ENCODE results near the gene RALGPS1. TPM values are rescaled to one million over a fixed set of nuclear protein-coding genes. Genes with fewer than 3 reads are reported as not detected.
"Not testable (repeated sequence)": the region's sequence is repeated elsewhere in the genome, so short reads cannot be mapped to it uniquely, and the experiment has no call there.

Gene RALGPS1
- total RNA-seq, 1 donor: 1.6 TPM

DNA sequence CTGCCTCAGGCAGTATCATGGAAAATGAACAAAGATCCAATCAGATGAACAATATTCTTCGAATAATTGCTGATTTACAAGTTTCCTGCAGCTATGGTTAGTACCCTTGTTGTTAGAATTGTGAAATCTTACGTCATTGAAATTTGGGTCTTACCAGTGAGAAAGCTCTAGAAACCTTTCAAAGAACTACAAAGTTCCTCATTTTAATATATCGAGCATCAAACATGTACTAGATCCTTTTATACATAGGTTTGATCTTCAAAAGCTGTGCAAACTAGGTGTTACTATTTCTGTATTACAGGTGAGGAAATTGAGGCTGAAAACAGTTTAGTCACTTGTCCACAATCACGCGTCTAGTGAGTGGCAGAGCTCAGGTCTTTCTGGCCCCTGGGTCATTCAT lies 251.5 kb downstream of the RALGPS1 start:
- DNase-seq (ENCODE audit: low read depth in 2 of 3, low spot score in 2 of 3): no peak

DNA sequence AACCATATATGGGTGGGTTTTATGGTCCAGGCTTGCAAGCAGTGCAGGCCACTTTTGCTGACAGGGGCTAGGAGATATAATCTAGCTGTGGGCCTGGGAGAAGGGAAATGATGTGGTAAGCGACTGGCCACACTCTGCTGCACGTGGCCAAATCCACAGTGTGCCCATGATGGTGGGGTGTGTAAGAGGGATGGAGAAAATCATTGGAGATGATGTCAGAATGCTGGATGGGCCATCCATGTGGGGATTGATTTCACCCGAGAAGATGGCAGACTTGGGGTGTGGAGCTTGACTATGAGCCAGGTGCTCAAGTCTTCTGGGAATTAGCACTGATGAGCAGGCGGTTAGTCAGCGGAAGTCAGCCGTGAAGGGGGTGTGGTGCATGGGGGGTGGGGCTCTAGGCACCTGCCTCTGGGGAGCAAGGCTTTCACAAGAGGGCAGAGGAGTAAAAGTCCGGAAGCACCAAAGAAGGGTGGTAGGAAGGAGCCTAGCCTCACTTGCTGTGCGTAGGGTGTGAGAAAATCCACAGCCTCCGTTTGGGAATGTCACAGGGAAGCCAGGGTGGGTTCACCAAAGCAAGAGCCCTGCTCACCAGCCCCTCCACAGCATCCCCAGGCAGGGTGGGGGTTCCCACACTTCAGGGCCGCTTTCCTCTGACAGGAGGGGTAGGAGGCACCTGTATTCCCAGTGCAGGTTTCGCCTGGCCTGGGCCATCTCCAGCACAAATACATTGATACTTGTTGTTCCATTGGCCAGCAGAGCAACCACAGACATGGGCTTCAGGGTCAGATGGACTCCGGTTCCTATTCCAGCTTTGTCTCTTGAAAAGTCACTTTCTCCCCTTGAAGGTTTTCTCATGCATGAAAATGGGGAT lies 252.3 kb downstream of the RALGPS1 start:
- DNase-seq (ENCODE audit: low read depth in 2 of 3, low spot score in 2 of 3): no peak

DNA sequence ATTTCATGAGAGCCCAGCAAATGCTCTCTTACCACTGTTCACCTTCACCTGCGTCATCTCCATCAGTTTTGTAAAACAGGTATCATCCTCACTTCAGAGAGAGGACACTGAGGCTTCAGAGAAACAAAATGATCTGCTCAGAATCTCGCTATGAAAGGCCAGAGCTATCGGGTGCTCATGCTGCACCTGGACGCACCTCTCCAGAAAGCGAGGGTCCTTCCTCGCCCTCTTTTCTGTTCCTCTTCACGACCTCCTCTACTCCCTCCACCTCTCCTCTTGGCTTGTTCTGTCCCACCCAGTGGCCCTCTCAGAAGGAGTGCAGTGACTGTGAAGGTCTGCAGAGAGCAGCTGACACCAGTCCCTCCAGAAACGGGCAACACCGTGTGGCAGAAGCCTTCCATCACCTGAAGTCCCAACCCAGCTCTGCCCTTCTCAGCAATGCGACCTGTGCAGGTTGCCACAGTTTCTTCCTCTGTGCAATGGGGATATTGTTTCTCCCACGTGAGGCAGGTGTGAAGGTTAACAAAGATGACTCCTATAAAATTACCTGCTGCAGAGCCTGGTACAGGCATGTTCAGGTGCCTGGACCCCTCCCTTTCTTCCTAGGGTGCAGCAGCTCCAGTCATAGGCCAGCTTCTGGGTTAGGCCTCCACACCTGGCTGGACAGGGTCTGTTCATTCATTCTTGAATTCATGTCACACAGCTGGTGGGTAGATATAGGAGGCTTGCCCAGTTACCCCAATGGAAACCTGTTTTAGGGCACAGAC lies 253.2 kb downstream of the RALGPS1 start:
- DNase-seq (ENCODE audit: low read depth in 2 of 3, low spot score in 2 of 3): no peak

DNA sequence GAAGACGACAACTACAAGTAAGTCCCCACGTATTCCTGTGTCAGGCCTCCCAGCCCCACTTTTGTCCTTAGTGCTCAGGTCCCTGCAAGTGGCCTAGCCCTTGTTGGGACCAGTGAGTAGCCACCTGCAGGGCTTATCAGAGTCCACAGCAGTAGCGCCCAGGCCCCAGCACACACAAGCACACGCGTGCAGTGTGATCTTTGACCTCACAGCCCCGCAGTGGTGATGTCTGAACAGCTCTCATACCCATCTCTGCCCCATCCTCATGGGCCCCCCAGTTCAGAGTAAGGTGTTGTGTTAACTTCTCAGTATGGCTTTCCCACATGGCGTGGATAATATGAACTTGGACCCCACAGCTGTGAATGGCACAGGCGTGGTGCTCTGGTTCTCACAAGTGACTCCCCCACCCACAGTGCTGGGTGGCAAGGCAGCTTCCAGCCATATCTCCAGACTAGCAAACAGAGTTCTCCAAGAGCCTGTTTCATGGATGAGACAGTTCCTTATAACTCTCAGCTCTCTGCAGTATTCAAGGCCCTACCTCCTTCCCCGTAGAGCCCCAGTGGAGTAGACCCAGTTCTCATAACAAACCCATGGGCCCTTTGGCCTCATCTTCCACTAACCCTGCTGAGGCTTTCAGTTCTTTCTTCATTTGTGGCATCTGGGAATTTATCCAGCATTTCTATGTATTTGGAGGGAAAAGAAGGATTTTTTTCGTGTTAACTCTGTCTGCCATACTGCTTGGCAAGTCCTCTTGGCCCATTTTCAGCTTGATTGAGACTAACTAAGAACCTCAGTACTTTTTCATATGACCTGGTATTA lies 254.4 kb downstream of the RALGPS1 start:
- DNase-seq (ENCODE audit: low read depth in 2 of 3, low spot score in 2 of 3): no peak

DNA sequence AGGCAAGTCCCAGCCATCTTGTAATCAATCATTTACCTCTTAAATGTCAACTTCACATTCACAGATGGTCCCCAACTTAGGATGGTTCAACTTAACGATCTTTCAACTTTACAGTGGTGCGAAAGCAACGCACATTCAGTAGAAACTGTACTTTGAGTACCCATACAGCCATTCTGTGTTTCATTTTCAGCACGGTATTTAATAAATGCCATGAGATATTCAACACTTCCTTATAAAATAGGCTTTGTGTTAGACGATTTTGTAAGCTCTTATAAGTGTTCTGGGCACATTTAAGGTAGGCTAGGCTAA lies 254.9 kb downstream of the RALGPS1 start:
- no peak for DNase-seq (ENCODE audit: low read depth in 2 of 3, low spot score in 2 of 3)

DNA sequence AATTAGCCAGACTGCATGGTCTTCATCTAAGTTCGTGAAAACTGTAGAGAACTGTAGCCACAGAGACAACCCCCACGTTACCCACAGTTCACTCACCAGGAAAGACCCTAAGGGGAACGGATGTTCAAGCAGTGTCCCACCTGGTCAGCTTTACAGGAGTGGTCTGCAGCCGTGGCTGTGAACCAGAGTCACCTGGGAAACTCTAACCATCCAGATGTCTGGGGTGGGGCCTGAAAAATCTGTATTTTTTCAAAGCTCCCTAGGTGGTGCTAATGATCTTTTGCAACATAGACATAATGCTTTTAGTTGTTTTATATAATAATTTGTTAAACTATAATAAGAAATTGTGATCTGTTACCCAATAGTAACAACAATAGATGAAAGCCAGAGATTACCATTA lies 255.5 kb downstream of the RALGPS1 start:
- no peak for DNase-seq (ENCODE audit: low read depth in 2 of 3, low spot score in 2 of 3)

DNA sequence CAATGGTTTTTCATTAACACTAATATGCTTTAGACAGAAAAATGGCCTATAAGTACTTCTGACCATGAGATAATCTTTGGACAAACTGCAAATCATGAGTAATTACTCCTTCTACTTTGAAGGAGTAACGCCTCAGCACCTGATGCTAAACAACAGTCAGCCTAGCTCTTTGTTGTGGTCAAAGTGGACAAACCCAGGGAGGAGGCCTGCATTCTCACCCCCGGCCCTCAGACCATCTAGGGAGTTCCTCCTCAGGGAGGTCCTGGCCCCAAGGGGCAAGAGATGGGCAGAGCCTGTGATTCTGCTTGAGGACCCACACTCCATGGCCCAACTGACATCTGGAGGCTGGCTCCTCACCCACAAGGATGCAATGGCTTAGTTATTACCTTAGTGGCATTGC lies 256.1 kb downstream of the RALGPS1 start:
- no peak for DNase-seq (ENCODE audit: low read depth in 2 of 3, low spot score in 2 of 3)

DNA sequence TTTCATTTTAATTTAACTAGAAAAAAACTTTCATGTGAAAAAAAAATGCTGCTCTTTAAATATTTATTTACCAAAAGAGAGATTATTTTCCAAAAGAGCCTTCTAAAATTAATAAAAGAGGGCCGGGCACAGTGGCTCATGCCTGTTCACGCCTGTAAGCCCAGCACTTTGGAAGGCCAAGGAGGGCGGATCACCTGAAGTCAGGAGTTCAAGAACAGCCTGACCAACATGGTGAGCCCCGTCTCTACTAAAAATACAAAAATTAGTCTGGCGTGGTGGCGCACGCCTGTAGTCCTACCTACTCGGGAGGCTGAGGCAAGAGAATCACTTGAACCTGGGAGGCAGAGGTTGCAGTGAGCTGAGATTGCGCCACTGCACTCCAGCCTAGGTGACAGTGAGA lies 256.8 kb downstream of the RALGPS1 start:
- not testable (repeated sequence) for DNase-seq (ENCODE audit: low read depth in 2 of 3, low spot score in 2 of 3)

DNA sequence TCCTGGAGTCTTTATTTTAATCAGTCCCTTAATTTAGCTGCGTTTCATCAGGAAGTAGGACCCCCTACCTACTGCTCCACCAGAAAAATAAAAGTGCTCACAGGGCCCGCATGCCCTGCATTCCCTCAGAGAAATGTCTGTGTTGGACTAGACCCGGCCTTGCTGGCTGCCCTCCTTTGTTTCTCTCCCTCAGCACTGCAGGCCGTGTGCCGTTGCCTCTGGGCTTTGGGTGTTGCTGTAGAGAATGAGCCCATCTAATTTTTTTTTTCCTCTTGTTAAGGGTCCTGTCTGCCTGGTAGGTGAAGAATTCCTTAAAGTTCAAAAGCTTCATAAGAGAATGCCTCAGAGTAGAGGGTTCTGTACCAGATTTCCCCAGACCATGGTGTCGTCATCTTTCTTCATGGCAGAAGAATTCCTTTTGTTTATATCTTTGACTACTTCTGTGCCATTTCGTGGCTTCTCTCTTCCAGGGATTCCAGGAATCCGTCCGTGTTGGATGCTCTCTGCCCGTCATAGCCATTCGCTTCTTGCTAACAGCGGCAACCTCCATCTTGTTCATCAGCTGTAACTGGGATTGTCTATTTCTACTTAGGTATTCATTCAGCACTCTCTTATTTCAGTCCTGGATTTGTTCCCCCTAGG lies 257.6 kb downstream of the RALGPS1 start:
- DNase-seq (ENCODE audit: low read depth in 2 of 3, low spot score in 2 of 3): no peak

DNA sequence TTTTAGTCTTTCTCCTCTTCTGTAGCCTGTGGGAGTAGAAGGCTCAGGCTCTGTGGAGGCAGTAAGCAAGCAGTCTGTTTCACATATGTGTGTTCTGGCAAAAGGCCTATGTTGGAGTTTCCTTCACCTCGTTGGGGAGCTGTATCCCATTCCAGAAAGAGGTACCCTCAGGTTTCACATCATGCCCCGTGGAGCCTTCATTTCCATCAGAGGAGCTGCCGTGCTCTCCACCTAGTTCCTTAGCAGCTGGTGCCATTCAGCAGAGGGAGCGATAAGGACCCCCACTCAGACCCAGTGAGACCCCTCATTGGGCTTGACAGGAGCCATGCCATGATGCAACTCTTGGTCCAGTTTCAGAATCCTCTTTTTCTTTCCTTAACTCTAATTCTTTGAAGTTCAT lies 258.5 kb downstream of the RALGPS1 start:
- no peak for DNase-seq (ENCODE audit: low read depth in 2 of 3, low spot score in 2 of 3)

DNA sequence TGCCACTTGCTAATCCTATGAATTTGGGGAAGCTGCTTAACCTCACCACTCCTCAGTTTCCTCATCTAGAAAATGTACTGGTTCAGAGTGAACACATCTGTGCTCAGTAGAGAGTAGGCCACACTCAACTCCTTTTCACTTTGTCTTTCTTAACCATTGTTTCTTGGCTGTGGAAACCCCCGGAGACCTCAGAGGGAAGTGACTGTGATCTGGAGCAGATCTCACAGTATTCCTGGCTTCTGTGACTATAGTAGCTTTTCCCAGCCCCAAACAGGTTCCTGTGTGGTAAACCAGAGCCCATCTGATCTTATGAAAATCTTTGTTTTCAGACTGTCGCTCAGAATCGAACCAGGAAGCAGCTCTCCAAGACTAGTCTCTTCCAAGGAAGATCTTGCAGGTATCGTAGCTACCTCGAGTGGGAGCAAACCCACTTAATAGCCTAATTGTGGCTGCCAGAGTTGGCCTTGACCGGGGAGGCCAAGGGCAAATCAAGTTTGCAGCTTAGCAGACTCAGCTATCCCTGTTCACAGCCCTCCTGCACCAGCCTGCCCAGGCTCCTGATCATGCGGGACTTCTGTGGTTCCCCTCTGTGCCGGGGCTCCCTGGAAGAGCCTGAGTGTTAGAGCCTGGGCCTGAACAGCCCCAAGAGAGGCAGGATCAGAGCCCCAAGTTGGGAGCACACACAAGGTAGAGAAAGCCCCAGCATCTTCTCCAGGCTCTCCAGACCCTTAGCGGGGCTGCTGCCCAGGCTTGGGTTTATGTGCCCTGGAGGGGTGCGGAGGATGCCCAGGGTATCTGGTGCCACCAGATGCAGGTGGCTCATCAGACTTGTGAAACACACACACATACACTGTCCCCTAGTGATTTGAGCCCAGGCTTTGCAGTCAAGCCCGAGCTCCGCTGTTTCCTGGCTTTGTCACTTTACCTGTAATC lies 260.1 kb downstream of the RALGPS1 start:
- DNase-seq (ENCODE audit: low read depth in 2 of 3, low spot score in 2 of 3): no peak

DNA sequence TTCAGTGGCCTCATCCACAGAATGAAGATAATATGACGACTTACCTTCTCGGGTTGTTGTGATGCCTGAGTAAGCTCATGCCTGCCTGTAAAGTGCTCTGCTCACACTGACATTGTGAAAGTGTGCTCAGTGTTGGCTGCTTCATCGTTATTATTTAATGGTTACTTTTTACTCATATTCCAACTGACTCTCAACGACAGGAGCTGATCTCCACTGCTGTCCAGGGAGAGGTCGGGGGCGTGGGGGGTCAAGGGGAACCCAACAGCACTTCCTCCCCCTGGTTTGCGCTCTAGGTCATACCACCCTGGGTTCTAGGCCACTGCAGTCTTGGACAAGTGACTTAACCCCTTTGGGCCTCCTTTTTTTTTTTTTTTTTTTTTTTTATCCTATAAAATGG lies 260.7 kb downstream of the RALGPS1 start:
- DNase-seq (ENCODE audit: low read depth in 2 of 3, low spot score in 2 of 3): no peak

DNA sequence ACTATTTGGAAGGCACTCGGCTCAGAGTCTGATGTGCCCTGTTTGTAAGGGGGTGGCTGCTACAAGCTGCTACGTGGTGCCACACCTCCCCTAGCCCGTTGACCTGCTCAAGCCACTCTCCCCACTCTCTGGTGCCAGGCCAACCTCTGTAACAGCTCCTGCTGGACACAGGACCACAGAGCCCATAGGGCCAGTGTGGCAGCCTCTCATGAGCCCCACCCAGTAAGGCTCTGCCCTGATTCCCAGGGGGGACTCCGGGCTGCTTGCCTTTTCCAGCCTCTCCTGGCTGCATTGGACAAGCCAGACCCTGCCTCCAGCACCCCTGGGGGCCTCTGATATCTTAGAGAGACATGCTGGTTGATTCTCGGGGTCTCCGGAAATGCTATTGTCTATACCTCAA lies 261.2 kb downstream of the RALGPS1 start:
- no peak for DNase-seq (ENCODE audit: low read depth in 2 of 3, low spot score in 2 of 3)

DNA sequence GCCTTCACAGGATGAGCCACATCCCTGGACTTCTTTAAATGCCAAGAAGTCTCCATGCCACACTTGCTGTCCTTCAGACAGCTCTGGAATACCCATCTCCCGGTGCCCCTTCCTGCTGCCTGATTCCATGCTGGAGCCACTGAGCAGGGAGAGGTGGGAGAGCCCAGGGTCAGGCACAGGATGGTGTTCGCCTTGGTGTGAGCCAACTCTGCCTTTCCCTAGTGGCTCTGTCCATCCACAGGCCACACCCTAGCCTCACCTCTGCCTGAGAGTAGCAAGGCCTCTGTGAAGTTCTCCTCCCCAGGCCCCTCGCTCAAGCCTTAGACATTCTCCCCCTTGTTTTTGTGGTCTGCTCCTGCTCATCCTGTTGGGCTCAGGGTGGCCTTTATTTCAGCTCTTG lies 262.0 kb downstream of the RALGPS1 start:
- no peak for DNase-seq (ENCODE audit: low read depth in 2 of 3, low spot score in 2 of 3)

DNA sequence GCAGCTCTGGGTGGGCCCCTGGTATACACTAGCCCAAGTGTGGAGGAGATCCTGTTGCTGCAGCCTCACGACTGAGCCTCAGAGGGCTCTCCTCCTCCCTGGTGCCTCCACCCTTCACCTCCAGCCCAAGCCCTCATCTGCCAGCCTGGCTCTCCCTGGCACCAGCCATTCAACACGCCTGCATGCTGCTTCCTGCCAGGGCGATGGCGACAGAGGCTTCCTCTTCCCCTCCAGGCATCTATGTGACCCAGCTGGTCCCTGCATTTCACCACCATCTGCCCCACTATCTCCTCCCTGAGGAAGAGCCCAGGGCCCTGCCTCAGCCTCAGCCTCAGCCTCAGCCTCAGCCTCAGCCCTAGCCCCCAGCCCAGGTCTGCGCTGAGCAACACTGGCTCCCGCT lies 262.6 kb downstream of the RALGPS1 start:
- DNase-seq (ENCODE audit: low read depth in 2 of 3, low spot score in 2 of 3): peak in 2 of 3 donors; percentile 12 to 58

DNA sequence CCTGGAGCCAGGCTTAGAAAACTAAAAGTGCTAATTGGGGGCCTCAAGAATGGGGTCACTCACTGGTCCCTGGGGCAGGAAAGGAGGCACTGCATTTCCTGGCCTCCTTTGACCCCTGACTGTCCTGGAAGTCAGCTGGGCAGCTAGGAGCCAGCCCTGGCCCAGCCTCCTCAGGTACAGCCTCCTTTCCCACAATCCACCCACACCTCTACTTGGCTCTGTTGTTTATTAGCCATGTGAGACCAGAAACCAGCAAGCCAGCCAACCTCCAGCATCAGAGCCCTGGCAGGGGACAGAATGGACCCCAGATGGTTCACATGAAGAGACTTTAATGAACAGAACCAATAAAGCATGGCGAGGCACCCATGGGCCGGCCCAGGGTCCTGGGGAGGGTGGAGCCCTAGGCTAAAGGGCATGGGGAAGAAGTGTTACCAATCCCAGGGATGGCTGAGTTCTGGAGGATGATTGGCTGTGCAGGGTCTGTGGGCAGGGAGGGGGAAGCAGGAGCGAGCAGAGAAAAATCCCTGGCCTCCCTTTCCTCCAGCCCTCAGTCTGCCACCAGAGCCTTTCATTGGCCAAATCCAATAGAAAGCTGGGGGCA lies 263.2 kb downstream of the RALGPS1 start:
- no peak for DNase-seq (ENCODE audit: low read depth in 2 of 3, low spot score in 2 of 3)

DNA sequence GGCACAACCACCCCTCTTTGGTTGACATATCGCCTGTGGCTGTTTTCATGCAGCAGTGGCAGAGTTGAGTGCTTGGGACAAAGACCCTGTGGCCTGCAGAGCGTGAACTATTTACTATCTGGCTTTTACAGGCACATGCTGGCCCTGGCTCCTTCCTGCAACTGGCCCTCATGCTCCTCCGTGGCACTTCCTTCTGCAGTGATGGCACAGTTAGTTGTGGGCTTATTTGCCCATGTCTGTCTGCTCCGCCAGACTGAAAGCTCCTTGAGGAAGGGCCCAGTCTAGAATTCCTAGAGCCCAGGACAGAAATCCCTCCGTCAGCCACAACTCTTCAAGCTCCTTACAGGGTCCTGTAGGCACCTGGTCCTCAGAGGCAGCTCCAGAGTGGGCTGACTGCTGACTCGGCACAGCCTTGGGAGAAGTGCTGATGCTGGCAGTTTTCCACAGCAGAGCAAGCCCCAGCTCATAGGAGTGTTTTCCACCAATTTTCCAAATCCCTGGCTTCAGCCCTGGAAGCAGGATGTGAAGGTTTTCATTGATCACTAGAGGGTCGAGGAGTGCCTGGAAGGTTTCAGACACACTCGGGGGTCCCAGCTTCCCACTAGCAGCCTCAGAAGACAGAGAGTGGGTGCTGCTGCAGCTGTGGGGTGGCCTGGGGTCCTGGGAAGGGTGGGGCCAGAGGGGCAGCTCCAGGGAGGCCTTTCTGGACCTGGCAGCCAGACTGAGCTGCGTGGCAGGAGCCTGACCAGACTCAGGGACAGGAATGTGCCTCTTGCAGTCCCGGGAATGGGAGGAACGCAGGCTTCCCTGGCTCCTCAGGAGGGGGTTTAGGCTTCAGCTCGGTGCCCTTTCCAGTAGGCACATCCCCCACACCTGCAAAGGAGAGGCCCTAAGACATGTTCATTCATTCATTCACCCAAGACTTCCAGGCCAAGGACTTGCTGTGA lies 264.4 kb downstream of the RALGPS1 start:
- peak in 1 of 3 donors; percentile 29 for DNase-seq (ENCODE audit: low read depth in 2 of 3, low spot score in 2 of 3)

Data from hematopoietic multipotent progenitor cell (in vitro differentiated cells).